Activated CD4-positive, alpha-beta T cell treated with anti-CD3 and anti-CD28 coated beads, Interleukin-2, amount 50 U/mL, for 48 hours (primary cell): Measurements from ENCODE around the gene ZNF644.

ENCODE experiments used
- DNase-seq, 2 experiments: peaks; one replicate each; pipeline ENCODE4 v3.0.0-alpha.2; 2020

The ZNF644 gene

DNA sequence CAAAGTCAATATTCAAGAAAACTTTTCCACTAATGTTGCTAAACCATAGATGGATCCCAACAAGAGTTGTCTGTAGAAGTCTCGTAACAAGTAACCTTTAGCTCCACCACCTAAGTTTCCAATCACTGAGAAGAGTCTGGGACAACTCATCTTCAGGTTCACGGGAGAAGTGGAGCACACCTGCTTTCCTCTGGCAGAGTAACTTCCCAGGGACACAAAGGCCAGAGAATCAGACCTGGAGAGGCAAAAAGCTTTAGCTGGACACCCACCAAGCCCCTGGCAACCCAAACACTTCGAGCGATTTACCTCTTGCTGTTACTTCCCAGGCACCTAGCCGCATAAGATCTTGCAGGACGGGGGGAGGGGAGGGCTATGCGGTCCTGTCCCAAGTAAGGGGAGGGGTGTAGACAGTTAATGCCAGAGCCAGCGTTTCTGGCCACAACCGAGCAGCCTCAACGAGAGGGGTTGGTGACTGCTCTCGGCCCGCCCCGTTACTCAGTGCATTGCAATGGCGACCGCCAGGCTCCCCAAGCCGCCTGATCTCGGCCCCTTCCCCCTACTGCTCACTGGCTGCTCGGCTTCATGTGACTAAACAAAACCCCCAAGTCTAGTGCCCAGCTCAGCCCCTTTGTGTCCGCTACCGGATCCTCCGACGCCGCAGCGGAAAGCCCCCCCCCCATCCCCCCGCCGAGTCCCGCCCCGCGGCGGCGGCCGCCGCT, 709 bp downstream of the ZNF644 start:
- peak; percentile 69 to 75 for DNase-seq

DNA sequence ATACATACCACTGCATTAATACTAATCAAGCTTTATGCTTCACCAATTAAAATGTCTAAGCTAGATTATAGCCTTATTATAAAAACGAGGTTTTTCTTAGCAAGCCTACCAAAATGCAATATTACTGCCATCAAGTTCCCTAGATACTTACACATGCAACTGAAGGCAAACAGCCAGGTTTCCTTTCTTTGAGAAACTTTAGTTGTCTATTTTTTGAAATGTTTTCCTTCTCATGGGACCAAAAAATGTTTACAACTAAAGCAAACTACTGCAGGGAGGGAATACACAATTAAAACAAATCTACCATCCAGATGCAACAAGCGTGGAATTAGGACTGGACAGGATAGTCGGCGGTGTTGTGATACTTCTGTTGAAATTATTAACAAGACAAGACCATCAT, 1.3 kb downstream of the ZNF644 start:
- no peak for DNase-seq

DNA sequence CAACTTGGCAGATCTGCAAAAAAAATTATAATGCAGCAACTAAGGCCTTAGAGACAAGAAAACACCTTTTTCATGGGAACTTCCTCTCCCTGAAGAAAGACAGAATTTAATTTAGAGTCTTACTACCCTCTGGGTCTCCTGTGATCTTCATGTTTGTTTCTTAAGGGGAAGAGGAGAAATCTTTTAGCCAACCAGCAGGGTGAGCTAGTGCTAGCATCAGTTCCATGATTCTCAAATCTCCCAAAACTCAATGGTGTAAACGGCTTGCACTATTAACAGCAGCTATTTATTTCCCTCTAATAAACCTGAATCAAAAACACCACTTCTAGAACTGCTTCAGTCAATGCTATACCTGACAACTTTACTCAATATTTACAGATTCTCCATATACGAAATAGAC, 3.8 kb downstream of the ZNF644 start:
- no peak for DNase-seq

DNA sequence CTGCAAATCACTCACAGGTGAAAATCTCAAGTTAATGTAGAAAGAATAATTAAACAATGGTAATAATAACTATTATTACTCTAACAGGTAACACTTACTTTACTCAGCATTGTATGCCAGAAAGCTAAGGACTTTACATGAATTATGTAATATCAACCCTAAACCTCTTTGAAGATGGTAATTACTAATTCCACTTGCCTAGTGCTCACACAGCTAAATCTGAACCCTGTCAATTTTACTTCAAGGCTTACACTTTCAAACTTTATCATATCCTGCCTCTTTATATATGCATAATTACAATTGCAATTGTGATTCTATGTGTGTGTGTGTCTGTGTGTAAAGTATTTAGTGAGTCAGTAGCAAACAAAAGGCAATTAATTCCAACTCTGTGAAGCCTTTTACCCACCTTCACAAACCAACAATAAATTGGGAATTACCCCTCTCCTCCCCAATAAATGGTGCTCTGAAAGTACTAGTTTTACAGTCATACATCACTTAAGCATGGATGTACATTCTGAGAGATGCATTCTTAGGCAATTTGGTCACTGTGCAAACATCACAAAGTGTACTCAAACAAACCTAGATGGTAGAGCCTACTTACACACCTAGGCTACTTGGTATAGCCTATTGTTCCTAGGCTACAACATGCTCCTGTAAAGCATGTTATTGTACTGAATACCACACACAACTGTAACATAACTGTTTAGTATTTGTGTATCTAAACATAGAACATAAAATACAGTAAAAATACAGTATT, 5.9 kb downstream of the ZNF644 start:
- no peak for DNase-seq

DNA sequence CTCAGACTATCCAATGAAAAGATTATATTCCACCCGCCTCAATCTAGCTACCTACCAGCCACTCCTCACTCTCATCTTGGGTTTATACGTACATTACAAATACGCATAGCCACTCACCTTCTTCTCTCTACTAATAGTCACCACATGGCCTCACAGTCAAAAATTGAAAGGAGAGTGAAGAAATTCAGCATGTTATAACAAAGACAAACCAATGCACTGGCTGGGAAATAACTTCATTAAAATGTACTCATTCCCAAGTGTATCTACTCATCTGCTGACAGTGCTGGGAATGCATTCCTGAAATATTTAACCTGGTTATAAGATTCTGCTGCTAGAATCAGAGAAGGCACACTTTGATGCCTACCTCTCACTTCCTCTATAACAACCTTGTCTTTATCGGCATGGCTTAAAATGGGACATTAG, 6.5 kb downstream of the ZNF644 start:
- no peak for DNase-seq

DNA sequence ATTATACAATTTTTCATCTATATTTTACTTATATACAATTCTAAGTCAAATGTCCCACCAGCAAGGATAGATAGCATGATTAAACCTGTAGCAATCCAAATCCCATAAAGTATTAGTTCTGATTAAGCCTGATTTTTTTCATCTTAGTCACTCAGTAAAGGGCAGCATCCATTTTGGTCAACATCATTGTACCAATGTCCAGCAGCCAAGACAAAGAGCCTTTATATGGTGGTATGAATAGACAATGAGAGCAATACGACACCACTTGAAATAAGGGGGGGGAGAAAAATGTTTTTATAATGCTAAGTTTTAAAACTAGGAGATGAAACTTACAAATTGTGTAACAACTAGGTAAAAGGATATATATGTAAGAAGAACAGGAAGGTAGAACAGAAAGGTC, 7.4 kb downstream of the ZNF644 start:
- DNase-seq, result no peak

DNA sequence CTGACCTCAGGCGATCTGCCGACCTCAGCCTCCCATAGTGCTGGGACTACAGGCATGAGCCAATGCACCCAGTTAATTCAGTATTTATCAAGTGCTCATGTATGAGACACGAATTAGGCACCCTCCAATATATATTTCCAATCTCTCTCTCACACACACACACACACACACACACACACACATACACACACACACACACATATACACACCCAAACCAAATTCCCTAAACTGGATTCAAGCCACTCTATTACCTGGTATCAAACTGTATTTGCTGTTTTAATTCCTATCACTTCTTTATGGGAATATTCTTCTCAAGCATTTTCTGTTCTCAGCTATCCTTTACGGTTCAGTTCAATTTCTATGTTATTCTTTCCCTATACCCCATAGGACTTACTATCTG, 8.5 kb downstream of the ZNF644 start:
- DNase-seq, result no peak

DNA sequence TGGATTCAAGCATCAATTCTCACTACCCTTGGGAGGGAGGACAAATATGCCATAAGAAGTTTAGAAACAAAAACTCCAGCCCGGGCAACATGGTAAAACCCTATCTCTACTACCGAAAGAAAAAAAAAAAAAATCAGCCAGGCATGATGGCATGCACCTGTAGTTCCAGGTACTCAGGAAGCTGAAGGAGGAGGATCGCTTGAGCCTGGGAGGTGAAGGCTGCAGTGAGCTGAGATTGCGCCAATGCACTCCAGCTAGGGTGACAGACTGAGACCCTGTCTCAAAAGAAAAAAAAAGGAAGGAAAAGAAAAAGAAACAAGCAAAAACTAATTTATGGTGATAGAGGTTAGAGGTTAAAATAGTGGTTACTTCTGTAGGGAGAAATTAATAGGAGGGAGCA, 9.6 kb downstream of the ZNF644 start:
- DNase-seq, result no peak

DNA sequence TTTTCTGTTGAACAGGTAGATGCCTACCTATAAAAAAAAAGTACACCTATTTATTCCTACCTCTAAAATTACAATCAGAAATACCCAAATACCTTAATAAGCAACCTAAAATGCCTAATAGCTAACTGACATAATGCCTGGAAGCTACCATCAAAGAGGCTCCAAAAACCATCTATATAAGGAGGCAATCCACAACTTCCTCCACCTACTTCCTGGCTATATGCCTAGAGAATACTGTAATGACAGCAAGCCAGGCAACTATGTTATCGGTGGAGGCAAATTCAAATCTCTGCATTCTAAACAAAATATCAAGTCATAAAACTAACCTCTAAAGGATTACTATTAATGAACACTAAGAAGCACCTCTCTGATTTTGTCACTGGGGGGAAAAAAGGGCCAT, 10.1 kb downstream of the ZNF644 start:
- DNase-seq, result no peak

DNA sequence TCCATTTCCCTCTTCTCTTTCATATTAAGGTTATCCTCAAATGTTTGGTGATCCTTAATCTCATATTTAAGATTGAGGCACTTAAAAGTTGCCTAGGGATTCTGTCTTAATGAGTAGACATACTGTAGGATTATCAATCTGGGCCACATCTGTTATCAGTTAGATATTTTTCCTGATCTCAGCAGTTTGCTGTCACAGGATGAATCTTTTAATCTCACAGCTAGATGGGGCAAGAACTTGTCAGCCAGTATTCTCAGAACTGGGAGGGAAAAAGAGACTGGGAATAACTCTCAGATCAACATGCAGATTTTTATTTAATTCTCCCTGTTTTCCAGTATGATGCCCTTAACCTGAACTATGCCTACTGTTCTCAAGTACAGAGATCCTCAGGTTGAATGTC, 14.0 kb downstream of the ZNF644 start:
- no peak for DNase-seq

DNA sequence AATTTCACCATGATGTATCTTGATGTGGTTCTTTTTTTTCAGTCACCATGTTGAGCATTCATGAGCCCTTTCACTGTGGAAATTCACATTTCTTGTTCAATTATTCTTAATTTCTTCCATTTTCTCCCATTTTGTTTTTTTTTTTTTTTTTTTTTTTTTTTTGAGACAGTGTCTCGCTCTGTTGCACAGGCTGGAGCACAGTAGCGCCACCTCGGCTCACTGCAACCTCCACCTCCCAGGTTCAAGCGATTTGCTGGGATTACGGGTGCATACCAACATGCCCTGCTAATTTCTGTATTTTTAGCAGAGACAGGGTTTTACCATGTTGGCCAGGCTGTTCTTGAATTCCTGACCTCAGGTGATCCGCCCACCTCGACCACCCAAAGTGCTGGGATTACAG, 14.7 kb downstream of the ZNF644 start:
- DNase-seq, result no peak

DNA sequence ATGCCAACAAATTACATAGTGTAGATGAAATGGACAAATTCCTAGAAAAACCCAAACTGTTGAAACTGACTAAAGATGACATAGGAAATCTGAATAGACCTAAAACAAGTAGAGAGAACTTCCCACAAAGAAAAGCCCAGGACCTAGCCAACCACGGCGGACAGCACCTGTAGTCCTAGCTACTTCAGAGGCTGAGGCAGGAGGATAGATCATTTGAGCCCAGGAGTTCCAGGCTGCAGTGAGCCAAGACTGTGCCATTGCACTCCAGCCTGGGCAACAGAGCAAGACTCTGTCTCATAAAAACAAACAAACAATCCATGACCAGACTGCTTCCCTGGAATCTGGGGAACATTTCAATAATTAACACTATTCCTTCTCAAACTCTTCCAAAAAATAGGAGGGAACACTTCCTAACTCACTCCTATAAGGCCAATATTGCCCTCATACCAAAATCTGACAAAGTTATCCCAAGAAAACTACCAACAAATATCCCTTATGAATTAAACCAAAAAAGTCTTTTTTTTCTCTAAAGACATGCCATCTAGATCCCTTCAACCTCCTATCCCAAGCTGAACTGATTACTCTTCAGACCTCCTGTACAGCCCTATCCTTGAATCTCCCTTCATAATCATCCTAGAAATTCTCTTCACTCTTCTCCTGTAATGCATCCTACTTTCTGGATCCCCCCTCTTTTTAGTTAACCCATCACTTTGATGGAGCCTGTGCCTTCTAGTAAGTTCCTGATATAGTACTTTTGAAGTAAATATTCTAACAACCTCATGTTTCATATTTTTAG, 15.5 kb downstream of the ZNF644 start:
- no peak for DNase-seq

DNA sequence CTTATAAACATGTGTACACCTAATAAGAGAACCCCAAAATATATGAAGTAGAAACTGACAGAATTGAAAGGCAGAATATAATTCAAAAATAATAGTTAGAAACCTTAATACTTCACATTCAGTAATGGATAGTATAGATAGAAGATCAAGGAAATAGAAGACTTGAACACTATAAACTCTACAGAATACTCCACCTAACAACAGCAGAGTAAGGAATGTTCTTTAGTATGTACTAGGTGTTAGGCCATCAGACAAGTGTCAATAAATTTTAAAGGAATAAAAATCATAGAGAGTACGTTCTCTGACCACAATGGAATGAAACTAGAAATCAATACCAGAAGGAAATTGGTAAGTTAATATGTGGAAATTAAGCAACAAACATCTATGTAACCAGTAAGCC, 16.6 kb downstream of the ZNF644 start:
- no peak for DNase-seq

DNA sequence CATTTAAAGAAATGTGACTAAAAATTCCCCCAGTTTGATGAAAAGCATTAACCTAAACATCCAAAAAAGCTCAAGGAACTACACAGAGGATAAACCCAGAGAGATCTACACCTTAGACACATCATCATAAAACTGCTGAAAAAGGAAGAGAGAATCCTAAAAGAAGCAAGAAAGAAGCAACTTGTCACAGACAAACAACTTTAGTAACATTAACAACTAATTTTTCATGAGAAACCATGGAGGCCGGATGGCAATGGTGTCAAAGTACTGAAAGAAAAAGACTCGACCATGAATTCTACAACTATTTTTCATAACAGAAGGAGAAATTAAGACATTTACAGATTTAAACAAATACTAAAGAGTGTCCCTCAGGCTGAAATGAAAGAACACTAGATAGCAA, 17.7 kb downstream of the ZNF644 start:
- no peak for DNase-seq

DNA sequence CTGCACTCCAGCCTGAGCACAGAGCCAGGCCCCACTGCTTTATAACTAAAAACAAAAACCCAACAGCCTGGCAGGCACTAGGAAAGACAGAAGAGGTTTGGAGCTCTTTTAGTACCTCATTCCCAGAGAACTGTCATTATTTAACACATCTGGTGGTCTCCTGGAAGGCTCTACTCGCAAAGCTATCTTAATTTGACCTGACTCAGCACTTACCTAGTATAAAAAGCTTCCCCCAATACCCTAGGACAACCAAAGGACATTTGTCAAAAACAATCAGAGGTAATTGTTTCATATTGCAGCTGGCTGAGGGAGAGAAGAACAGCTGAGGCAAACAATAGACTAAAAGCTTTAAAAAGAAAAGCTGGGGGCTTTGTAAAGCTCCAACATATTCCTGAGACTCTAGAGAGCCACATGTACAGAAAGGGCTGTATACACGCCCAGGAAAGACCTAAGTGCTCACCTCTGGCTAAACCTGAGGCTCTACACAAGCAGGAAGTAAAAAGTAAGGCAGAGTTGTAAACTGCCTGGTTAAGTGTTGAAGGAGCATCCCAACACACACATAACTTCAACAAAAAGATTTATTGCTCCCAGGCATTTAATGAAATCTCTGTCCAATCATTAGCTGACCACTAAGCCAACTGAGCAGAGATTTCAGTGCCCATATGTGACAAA, 25.0 kb downstream of the ZNF644 start:
- no peak for DNase-seq

DNA sequence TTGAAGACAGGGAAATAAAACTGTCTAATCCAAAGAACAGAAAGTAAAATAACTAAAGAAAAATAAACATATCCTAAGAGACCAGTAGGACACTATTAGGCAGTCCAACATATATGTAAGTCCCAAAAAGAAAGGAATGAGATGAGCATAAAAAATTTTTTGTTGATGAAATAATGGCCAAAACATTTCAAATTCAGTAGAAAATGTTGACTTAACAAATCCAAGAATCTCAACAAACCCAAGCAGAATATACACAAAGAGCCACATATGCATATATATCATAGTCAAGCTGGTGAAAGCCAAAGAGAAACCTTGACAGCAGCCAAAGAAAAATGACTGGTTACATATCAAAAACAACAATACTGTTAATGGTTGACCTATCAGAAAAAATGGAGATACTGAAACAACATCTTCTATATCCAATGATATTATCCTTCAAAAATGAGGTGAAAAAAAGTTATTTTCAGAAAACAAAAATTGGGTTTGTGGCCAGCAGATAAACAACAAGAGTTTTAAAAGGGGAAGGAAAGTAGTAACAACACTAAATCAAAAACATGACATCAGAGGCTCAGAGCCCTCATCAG, 26.4 kb downstream of the ZNF644 start:
- no peak for DNase-seq

DNA sequence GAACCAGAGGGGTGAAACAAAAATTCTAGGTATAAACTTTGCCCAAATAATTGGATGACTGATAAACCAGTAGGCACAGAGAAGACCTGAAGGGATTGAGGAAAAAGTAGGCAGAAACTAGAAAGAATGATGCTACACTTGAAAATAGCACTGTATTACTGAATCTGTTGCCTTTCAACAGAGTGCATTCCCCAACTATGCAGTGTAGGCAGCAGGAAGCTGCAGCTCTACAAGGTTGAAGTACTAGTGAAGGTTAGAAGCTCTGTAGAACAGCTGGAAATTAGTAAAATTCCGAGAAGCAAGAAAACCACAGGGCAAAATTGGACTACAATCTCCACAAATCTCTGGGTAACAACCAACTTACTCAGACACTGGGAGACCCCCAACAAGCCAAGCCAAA, 27.4 kb downstream of the ZNF644 start:
- no peak for DNase-seq

DNA sequence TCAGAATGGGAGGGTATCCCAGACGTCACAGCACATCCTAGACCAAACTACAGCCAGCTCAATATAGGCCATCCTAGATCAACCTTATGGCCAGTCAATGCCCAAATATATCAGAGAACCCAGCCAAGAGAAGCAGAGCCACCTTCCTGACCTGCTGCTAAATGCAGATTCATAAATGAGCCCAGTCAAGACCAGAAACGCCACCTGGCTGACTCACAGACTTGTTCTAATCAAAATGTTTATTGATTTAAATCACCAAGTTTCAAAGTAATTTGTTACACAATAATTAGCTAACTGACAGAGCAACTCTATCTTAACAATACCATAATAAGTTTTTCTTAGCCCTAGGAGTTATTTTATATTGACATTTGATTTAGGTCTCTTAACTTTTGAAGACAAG, 28.6 kb downstream of the ZNF644 start:
- DNase-seq, result no peak

DNA sequence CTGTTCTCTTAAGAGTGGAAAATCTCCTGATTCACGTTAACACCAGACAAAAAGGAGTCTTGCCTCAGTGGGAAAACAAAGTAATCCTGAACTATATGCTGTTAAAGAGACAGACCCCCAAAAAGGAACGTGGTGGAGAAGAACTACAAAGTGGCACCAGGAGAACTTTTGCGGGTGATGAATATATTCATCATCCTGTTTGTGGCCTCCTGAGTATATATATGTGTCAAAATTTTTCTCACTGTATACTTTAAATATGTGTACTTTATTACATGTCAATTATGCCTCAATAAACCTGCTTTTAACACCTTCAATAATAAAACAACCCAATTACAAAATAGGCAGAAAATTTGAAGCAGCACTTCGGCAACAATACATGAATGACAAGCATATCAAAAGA, 31.1 kb downstream of the ZNF644 start:
- no peak for DNase-seq

DNA sequence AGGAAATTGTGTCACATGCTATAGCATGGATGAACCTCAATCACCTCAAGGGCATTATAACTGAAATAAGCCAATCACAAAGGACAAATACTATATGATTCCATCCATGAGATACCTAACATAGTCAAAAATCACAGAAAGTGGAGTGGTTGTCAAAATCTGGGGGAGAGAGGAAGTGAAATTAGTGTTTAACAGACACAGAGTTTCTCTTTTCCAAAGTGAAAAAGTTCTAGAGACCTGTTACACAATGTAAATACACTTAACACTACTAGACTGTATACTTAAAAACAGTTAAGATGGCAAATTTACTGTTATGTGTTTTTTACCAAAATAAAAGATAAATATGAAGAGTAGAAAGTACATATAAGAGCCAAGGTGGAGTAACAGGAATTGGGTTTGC, 31.8 kb downstream of the ZNF644 start:
- DNase-seq, result no peak

DNA sequence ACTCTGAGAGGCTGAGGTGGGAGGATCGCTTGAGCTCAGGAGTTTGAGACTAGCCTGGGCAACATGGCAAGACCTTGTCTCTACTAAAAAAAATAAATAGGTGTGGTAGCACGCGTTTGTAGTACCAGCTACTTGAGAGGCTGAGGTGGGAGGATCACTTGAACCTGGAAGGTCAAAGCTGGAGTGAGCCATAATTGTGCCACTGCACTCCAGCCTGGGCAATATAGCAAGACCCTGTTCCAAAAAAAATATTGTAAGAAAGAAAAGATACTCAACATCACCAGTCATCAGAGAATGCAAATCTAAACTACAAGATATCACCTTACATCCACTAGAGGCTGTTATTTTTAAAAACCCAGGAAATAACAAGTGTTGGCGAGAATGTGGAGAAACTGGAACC, 32.5 kb downstream of the ZNF644 start:
- no peak for DNase-seq

DNA sequence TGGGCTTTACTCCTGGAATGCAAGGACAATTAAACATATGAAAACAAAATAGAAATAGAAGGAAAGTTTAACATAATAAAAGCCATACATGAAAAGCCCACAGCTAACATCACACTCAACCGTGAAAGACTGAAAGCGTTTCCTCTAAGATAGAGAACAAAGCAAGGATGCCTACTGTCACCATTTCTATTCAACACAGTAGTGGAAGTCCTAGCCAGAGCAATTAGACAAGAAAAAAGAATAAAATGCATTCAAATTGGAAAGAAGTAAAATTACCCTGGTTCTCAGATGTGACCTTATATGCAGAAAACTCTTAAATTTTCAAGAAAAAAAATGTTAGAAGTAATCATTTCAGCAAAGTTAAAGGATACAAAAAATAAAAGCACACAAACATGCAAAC, 34.0 kb downstream of the ZNF644 start:
- no peak for DNase-seq

DNA sequence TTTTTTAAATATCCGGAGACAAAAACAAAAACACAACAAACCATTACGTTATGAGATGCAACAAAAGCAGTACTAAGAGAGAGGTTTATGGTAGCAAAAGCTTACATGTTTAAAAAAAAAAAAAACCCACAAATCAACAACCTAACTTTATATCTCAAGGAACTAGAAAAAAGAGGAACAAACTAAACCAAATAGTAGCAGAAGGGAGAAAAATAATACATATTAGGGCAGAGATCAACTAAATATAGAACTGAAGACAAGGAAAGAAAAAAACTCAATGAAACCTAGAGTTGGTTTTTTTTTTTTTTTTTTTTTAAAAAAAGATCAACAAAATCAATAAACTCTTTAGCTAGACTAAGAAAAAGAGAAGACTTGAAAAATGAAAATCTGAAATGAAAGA, 34.9 kb downstream of the ZNF644 start:
- no peak for DNase-seq
